T-helper 1 cell (primary cell): Measurements from ENCODE around the gene ZNF383.
"Not testable (repeated sequence)": the region's sequence is repeated elsewhere in the genome, so short reads cannot be mapped to it uniquely, and the experiment has no call there.

Experiments
- DNase-seq, 5 donors: peaks; one replicate each; pipeline ENCODE4 v3.0.0-alpha.2; 2012 to 2020
- total RNA-seq, 4 donors: gene quantifications; one replicate each; lab custom pipeline; 2026; lab: John Stamatoyannopoulos, UW

Gene ZNF383
- 13.2 to 25.0 (median 16.6) reads per million in 4 donors for total RNA-seq

DNA sequence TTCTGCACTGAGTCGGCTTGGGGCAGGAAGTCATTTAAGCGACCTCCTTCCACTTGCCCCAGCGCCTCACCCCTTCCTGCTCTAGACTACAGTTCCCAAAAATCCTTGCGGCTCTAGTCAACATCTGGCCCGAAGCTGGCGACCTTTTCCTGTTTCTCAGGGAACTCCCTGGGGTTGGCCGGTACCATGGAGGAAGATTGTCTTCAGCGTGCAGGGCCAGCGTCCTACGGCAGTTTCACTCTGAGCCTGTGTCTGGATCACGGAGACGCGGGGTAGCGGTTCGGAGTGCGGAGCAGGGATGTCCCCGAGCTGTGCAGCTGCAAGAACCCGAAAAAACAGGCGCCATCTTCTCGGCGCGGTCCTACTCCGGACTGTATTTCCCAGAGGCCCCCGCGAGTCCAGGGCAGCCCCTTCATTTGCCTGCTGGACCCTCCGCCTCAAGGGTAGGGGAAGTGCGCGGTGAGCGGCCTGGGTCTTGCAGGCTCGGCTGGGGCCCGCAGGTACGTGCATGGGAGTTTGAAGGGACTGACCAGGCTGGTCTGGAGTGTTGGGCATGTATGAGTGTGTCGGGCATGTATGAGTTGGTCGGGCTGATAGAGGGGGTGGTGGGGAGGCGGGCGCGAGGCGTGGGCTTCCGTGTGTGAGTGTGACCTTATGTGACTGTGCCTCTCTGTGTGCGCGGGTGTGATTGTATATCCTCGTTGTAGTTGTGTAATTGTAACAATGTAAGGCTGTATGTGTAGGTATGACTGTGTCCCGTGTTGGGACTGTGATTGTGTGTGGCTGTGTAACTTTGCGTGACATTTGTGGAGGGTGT, at the start of gene ZNF383:
Gene ZNF383, plus strand, starts transcription at position 440 of the 817 bp plus-strand sequence. CDS start 12,240 bp downstream, outside the sequence.
- peak; percentile 48 to 91 (median 66) for DNase-seq

DNA sequence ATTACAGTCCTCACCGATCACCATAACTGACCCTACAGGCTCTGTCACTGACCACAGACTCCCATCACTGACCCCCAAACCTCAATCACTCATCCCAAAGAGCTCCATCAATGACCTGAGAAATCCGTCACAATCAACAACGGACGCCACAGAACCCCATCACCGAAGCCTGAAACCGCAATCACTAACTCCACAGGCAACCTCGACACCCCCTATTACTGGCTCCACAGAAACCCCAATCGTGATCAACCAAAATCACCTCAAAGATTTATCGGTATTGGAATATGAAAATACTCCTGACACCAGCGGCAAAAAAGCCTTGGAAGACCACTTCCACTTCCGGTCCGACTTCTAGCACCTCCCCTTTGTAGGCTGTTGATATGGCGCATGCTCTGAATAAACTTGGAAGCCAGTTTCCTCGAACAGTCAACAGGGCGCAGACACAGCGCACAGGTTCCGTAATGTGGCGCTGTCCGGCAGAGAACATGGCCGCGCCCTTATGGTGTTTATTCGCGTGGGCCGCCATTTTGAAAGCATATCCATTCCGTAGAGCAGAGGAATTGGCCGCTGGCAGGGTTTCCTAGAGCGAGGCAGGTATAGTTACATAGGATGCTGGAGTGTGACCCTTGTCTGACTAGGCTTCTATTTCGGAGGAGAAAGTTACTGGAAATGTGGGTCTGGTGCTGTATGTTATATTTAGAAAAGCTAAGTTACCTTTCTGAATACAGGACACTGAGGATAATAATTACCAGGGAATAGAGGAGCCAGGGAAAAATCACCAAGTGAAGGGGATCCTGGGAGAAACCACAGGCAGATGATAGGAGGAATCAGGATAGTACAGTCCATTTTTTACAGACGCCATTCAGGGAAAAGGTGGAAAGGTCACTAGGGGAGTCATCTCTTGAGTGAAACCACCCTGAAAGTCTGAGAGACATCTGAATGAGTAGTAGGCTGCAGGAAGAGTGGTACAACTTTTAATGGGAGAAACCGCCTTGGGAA, 45.3 kb upstream of the ZNF383 start, which contains the start of gene ZNF585A:
Gene ZNF585A, minus strand, starts transcription at position 328 of the 999 bp plus-strand sequence. CDS start 2,785 bp downstream, outside the sequence.
- DNase-seq = peak; percentile 82 to 93 (median 85)

DNA sequence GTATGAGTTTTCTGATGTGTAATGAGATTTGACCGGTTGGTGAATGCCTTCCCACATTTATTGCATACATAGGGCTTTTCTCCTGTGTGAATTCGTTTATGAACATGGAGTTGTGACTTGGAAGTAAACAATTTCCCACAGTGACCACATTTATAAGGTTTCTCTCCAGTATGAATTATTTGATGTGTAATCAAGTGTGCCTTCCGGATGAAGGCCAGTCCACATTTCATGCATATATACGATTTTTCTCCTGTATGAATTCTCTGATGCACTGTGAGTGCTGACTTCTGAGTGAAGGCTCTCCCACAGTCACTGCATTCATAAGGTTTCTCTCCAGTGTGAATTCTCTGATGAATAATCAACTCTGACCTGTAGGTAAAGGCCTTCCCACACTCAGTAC, 31.9 kb upstream of the ZNF383 start:
- not testable (repeated sequence) for DNase-seq

DNA sequence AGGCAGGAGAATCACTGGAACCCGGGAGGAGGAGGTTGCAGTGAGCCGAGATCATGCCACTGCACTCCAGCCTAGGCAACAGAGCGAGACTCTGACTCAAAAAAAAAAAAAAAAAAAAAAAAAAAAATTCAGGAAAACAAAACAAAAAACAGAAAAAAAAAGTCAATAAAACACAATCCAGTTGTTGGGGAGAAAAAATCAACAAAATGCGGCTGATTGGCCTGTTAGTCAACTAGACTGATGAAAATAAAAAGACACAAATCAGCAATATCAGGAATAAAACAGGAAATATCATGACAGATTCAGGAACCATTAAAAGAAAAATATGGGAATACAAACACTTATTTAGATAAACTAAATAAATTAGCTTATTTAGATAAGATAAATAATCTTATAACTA, 22.8 kb upstream of the ZNF383 start:
- not testable (repeated sequence) for DNase-seq

DNA sequence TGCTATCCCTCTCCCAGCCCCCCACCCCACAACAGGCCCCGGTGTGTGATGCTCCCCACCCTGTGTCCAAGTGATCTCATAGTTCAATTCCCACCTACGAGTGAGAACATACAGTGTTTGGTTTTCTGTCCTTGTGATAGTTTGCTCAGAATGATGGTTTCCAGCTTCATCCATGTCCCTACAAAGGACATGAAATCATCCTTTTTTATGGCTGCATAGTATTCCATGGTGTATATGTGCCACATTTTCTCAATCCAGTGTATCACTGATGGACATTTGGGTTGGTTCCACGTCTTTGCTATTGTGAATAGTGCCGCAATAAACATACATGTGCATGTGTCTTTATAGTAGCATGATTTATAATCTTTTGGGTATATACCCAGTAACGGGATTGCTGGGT, 20.9 kb upstream of the ZNF383 start:
- not testable (repeated sequence) for DNase-seq

DNA sequence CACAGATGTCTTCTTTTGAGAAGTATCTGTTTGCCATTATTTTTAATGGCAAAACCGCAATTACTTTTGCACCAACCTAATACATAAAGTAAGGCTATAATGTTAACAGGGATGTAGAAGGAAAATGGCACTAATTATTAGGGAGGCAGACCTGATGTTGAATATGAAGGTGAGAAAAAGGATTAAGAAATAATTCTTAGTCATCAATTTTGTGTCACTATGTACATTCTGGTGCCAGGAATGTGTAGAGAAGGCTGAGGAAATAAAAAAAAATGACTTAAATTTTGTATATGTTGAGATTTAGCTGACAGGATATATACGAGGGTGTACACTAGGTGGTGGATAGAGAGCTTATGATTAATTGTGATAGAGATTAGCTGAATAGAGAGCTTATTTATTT, 20.2 kb upstream of the ZNF383 start:
- DNase-seq = no peak

DNA sequence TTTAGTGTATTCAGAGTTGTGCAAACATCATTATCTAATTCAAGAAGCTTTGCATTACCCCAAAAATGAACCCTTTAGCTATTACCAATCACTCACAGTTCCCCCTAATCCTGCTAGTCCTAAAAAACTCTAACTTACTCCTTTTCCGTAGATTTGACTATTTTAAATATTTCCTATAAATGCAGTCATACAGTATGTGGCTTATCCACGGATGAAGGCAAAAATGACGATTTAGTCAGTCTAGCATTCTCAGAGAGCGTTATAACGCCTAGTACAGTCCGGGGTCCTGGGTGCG, 587 bp upstream of the ZNF383 start:
- no peak for DNase-seq

DNA sequence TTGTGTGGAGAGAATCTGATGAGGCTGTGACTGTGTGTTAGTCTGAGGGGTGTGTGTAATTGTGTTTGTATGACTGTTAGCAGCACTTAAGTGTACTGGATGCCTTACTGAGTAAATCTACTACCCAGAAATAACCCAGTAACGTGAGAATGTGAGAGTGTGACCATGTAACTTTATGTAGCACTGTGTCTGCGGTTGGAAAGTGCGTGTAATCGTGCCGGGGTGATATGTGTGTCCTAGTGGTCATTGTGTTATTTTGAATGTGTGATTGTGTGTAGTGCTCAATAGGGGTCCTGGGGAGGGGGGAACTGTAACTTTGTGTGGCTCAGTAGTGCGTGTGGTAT, 550 bp downstream of the ZNF383 start:
- no peak for DNase-seq

DNA sequence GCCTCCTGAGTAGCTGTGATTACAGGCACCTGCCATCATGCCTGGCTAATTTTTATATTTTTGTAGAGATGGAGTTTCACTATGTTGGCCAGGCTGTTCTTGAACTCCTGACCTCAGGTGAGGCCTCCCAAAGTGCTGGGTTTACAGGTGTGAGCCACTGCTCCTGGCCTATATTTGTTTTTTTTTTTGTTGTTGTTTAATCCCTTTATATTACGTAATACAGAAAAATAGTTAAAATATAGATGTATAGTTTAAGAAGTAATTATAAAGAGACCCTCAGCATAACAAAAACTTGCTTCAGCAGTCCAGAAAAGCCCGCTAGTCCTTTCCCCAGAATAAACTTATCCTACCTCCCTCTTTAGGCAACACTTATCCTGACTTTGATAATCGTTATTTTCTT, 2.4 kb downstream of the ZNF383 start:
- no peak for DNase-seq

DNA sequence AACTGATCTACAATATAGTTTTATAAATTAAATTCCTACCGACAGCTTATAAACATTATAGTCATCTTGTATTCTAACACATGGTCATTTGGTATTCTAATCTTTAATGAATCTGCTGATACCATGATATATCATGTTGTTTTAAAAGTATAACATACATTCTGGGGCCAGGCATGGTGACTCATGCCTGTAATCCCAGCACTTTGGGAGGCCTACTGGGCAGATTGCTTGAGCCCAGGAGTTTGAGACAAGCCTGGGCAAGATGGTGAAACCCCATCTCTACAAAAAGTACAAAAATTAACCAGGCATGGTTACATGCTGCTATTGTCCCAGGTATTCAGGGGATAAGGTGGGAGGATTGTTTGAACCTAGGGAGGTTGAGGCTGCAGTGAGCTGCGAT, 3.1 kb downstream of the ZNF383 start:
- no peak for DNase-seq

DNA sequence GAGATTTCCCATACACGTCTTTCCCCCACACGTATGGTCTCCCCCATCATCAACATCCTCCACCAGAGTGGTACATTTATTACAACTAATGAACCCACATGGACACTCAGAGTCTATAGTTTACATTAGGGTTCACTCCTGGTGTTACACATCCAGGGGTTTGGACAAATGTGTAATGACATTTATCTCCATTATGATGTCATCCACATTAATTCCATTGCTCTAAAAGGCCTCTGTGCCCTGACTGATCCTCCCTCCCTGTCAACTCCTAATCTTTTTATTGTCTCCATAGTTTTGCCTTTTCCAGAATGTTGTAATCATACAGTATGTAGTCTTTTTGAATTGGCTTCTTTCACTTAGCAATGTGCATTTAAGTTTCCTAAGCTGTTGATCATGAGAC, 8.2 kb downstream of the ZNF383 start:
- no peak for DNase-seq

DNA sequence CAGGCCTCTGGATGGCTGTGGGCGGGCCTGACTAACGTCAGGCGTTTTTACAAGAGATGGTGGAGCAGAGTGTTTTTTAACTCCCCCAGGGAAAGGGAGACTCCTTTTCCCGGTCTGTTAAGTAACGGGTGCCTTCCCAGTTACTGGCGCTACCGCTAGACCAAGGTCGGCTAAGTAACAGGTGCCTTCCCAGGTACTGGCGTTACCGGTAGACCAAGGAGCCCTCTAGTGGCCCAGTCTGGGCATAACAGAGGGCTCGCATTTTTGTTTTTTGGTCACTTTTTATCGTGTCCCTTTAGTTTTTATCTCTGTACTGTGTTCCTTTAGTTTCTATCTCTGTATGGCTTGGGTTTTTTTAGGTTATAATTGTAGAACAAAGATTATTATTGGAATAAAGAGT, 10.0 kb downstream of the ZNF383 start:
- DNase-seq = no peak

DNA sequence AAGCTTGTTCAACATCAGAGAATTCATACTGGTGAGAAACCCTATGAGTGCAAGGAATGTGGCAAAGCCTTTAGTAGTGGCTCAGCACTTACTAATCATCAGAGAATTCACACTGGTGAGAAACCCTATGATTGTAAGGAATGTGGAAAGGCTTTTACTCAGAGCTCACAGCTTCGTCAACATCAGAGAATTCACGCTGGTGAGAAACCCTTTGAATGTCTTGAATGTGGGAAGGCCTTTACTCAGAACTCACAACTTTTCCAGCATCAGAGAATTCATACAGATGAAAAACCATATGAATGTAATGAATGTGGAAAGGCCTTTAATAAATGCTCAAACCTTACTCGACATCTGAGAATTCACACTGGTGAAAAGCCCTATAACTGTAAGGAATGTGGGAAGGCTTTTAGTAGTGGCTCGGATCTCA, 25.2 kb downstream of the ZNF383 start:
- DNase-seq = no peak

DNA sequence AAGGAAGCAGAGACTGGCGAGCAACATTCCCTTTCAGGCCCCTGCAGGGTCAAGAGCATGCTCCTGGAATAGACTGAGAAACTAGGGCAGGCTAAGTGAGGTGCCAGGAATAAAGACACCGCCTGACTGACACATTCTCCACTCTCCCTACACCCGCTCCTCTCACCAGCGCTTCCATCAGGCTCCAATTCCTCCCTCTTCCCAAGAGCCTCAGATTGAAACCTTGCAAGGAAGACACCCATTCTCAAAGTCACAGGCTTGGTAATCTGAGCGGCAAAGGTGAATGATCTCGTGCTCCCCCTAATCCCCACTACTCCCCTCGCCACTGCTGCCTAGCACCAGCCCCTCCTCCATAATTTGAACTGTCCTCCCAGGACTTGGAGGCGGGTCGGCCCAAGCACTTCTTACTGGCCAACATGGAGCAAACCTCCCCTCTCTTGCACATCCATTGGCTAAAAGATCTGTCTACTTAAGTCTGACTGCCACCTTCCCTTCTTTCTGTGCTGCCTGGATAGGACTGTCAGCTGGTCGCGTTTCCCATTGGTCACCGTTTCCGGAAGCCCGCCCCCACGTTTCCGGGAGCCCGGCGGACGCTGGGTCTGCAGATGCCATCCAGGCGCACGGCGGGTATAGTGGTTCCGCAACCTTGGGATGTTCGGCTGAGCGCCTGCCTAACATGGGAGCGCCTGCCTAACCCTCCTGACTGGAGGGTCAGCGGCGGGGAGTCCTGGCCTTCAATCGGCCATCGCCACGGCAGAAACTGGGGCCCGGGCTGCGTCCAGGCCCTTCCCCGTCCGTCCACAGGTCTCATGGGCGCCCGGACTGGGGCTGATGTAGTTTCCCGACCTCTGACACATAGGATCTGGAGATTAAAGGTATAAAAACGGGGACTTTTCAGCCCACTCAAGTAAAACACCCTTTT, 33.6 kb downstream of the ZNF383 start:
- peak in 4 of 5 donors; percentile 24 to 53 (median 39) for DNase-seq

DNA sequence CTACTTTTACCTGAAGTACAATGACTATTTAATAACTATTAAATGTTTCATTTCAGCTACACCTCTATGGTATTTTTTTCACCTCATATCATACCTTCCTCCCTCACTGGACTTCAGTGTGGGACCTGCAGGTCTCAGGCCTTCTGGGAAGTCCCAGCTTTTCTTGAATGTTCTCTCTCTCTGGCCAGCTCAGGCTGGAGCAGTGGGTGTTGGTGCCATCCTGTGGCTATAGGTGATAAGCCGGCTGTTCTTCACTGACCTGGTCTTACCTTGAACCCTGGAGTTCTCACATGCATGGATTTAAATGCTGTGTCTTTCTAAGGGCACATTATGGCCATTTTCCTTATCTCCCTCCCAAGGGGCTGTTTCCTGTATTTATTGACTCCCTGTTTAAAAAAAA, 45.0 kb downstream of the ZNF383 start:
- not testable (repeated sequence) for DNase-seq

DNA sequence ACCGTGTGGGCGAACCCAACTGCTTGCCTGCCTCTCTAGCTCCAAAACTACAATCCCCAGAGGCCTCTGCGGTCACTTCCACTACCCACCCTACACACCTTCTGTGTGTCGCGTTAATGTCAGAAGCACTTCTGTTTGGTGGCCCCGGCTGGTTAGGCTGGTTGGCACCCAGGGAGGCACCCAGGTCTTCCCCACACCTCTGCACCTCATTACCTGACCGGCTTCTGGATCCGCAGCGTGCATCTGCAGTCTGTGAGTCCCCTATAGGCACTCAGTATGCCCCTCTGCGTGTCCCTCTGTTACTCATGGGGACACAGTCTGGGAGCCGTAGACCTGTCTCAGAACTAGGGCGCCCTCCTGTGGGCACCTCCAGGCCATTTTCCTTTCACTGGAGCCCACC, 49.0 kb downstream of the ZNF383 start:
- DNase-seq = not testable (repeated sequence)

DNA sequence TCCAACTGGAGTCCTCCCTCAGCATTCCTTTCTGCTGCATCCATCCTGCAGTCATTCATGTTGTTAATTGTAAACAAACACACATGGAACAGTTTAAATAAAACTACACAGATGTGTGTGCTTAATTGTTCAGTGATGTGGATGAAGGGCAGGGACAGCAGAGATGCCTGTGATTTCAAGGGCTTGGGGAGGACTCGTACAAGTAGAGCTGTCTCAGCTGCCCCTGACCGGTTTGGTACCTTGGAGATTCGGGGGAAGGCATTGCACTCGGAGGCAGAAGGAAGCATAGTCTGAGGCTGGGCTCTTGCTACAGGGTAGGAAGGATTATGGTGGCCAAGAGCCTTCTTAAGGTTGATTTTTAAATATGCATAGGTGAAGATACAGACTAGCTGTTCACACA, 49.7 kb downstream of the ZNF383 start:
- not testable (repeated sequence) for DNase-seq

DNA sequence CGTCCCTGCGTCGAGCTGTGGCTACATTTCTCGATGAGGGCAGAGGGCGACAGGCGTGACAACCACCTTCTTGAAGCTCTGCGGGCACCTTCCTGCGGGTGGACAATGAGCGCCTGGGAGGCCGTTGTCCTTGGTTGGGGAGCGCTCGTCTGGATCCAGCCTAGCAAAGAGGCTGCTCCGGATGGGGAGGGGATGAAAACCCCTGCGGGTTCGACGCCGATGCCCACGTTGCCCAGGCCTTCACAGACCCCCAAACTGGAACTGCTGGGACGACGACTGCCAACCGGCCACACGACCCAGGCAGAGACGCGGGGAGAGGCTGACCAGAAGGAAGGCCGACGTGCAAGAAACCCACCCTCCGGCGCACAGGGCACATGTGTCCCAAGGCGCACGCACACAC, 62.6 kb downstream of the ZNF383 start:
- not testable (repeated sequence) for DNase-seq

DNA sequence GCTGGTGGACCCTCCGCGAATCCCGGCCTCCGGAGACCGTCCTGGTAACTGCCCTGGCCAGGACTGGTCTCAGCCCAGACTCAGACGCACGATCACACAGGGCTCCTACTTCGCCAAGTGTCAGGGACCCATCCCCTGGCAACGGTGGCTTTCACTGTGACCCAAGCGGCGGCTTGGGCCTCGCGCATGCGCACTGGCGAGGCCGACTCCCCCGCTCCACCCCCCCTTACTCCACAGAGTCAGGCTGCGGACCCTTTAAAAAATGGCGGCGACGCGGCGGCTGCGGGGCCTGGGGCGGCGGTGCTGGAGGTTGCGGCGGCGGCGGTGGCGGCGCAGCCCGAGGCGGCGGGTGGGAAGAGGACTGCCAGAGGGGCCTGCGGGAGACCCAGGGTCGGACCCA, 66.0 kb downstream of the ZNF383 start:
- DNase-seq = not testable (repeated sequence)

DNA sequence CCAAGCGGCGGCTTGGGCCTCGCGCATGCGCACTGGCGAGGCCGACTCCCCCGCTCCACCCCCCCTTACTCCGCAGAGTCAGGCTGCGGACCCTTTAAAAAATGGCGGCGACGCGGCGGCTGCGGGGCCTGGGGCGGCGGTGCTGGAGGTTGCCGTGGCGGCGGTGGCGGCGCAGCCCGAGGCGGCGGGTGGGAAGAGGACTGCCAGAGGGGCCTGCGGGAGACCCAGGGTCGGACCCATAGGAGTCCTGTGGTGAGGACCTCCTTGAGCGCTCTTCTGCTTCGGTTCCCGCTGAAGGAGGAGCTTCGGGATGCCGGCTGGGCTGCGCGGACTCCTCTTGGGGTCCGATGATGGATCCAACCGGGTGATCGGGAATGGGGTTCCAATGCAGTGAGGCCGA, 71.2 kb downstream of the ZNF383 start:
- DNase-seq = peak in 1 of 5 donors; percentile 23

DNA sequence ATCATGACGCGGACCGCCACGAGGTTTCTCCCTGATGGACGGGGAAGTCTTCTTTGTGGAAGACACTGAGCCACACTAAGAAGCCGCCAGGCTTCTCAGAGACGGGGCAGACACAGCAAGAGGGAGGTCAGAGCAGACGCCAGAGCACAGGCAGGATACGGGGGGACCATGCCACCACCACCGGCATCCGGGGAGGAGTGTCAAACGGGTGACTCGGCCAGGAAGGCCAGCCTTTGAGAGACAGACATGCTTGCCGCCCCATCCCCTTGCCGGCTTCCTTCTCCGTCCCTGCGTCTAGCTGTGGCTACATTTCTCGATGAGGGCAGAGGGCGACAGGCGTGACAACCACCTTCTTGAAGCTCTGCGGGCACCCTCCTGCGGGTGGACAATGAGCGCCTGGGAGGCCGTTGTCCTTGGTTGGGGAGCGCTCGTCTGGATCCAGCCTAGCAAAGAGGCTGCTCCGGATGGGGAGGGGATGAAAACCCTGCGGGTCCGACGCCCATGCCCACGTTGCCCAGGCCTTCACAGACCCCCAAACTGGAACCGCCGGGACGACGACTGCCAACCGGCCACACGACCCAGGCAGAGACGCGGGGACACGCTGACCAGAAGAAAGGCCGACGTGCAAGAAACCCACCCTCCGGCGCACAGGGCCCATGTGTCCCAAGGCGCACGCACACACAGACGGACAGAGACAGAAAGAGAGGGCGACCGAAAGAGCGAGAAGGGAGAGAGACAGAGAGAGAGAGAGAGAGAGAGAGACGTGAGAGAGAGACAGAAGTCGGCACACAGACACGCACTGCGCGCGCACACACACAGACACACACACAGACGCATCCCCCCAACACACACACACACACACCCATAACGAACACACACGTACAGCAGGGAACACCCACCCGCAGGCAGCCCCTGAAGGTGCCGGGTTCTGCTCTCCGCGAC, 75.3 kb downstream of the ZNF383 start:
- DNase-seq = peak in 2 of 5 donors; percentile 19 to 34
